Kidney epithelial cell (primary cell): ENCODE measurements around the gene B3GNT7. TPM values are rescaled to one million over a fixed set of nuclear protein-coding genes. Genes with fewer than 3 reads are reported as not detected.
"Not testable (repeated sequence)": the region's sequence is repeated elsewhere in the genome, so short reads cannot be mapped to it uniquely, and the experiment has no call there.

Experiments used
- DNase-seq: peaks from one replicate; pipeline ENCODE4 v3.0.0-alpha.2; 2010; ENCODE audit warnings: low read depth
- H3K27me3 ChIP-seq: 2 replicates; pipeline ENCODE4 v1.6.0; 2011; ENCODE audit warnings: low read length; ENCODE audit not compliant: control insufficient read depth, insufficient read depth
- H3K36me3 ChIP-seq: 2 replicates; pipeline ENCODE4 v1.5.1; 2011; ENCODE audit warnings: low read length; ENCODE audit not compliant: control insufficient read depth, insufficient read depth
- H3K4me3 ChIP-seq: 2 replicates; pipeline ENCODE4 v1.5.1; 2011; ENCODE audit warnings: low read depth, mild to moderate bottlenecking, control low read depth, low read length
- CTCF ChIP-seq: IDR thresholded peaks from 2 replicates; pipeline ENCODE4 v1.5.1; 2011; ENCODE audit warnings: mild to moderate bottlenecking, moderate library complexity, low read length, control low read depth, inconsistent platforms; ENCODE audit not compliant: insufficient read depth, poor library complexity, severe bottlenecking
- total RNA-seq: library from RNA; depleted of rRNA; stranded (reverse); fragments of >200 nt; gene quantifications from 2 replicates; pipeline ENCODE4 v1.2.3, GENCODE V29; 2015

Gene B3GNT7
- 8.8 and 12.2 TPM in 2 replicates for total RNA-seq

GRCh38 chr2:231395188-231396057 lies at the start of gene B3GNT7:
Gene B3GNT7, plus strand, starts transcription at chr2:231395710. Its CDS starts 94 bp downstream, at chr2:231395804.
- DNase-seq: no peak
- Histone ChIP-seq H3K36me3 (no peaks in the 10 kb centered on the region), H3K27me3 (peaks cover 11% of the 10 kb centered on the region), H3K4me3 (peak within 1 kb of the TSS; percentile 42)
- TF ChIP-seq CTCF: no peak

GRCh38 chr2:231347081-231347480 lies 48.4 kb upstream of the B3GNT7 start:
- H3K27me3 ChIP-seq: no peaks in the 10 kb centered on the region
- no peak for DNase-seq
- no peaks in the 10 kb centered on the region for H3K36me3 ChIP-seq
- H3K4me3 ChIP-seq: no peak overlapping the region
- TF ChIP-seq CTCF: no peak

- no peak overlapping the region for H3K4me3 ChIP-seq
- H3K36me3 ChIP-seq: no peaks in the 10 kb centered on the region
- no peak for TF ChIP-seq CTCF
- H3K27me3 ChIP-seq: no peaks in the 10 kb centered on the region
- DNase-seq: no peak
Observed at GRCh38 chr2:231347638-231348037, 47.9 kb upstream of the B3GNT7 start.

GRCh38 chr2:231348173-231348572 lies 47.3 kb upstream of the B3GNT7 start:
- no peak overlapping the region for H3K4me3 ChIP-seq
- H3K36me3 ChIP-seq: no peaks in the 10 kb centered on the region
- no peak for TF ChIP-seq CTCF
- DNase-seq: no peak
- H3K27me3 ChIP-seq: no peaks in the 10 kb centered on the region

GRCh38 chr2:231348704-231349373 lies 46.7 kb upstream of the B3GNT7 start:
- no peak overlapping the region for H3K4me3 ChIP-seq
- DNase-seq: no peak
- no peak for TF ChIP-seq CTCF
- H3K36me3 ChIP-seq: no peaks in the 10 kb centered on the region
- no peaks in the 10 kb centered on the region for H3K27me3 ChIP-seq

- DNase-seq, H3K27me3 ChIP-seq, H3K36me3 ChIP-seq, H3K4me3 ChIP-seq: not testable (repeated sequence)
Observed at GRCh38 chr2:231349374-231349735, 46.2 kb upstream of the B3GNT7 start.
